COLO829 (cell line): ENCODE results near the gene TRIM65.
"Not testable (repeated sequence)": the region's sequence is repeated elsewhere in the genome, so short reads cannot be mapped to it uniquely, and the experiment has no call there.

Experiments
- DNase-seq: peaks from one replicate; pipeline ENCODE4 v3.0.0; 2012; ENCODE audit warnings: low spot score

TRIM65 gene

DNA sequence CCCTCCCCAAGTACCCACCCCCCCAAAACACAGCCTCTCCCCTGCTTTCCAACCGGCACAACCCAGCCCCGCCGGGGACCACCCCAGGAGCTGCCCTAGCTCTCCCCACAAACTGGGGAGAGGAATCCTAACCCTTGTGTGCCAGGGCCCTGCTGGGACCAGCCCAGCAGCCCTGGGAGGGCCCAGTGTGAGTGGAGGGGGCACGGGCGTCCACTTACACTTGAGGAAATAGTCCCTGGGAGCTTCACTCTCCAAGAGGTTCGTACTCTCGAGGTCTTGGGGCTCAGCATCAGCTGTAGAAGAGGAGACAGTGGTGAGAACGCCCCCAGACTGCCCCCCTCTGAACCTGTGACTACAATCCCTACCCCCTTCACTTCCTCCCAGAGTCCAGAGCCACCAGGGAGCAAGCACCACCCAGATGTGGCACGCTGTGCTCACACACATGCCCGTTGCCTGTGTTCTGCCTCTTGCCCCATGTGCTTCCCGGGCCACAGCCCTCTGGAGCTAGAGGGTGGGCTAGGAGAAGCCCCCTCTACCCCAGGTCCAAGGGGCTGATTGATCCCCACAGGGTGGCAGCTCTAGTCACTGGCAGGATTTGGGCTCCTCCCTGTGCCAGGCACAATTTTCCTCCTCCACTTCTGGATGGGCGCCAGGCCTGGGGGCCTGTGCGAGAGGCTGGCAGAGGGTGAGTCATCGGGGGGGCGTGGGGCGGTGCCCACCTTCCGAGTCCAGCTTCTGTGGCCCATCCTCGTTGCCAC is 21.4 kb downstream of the TRIM65 start:
- DNase-seq = no peak

DNA sequence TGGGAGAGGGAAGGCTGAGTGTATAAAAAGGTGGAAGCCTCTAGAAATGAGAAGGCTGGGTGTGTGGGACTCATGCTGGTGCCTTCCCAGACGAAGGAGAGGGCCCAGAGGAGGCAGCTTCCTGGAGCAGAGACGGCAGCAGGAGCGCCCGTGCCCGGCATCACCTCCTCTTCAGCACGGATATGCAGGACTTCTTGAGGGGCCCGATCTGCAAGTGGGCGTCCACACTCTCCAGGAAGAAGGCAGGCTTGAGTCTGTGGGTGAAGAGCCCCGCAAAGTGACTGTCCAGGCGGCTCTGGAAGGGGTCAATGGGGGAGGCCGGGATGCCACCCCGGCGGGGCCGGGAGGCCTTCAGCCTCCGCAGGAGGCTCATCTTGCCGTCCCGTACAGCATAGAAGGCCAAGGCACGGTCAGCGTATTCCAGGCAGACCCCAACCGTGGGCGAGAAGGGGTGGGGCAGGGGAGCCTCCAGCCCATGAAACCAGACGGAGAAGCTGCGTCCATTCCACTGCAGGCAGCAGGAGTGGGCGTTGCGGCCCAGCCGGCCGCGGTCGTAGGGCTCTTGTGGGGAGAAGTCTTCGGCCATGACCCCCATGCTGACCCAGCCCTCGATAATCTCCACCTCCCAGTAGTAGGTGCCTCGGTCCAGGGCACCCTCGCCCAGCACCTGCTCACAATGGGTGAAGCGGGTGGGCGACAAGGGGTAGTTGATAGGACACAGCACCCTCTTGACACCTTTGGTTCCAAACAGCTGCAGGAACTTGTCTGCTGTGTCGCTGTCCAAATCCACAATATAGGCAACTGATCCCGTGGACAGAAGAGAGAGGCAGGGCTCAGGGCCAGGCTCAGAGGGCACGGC is 22.2 kb downstream of the TRIM65 start:
- no peak for DNase-seq

GRCh38 chr17:75873587-75874322 is 23.0 kb downstream of the TRIM65 start:
- DNase-seq = no peak

GRCh38 chr17:75872434-75873351 is 24.1 kb downstream of the TRIM65 start:
- peak; percentile 81 for DNase-seq

DNA sequence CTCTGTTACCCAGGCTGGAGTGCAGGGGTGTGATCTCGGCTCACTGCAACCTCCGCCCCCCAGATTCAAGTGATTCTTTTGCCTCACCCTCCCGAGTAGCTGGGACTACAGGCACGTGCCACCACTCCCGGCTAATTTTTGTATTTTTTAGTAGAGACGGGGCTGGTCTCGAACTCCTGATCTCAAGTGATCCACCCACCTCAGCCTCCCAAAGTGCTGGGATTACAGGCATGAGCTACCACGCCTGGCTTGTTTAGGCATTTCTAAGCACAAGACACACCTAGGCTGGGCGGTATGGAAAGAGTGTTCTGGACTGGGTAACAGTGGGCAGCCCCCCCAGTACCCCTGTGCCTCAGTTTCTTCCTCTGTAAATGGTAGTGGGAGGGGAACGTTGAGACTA is 26.5 kb downstream of the TRIM65 start:
- DNase-seq = not testable (repeated sequence)

- peak; percentile 94 for DNase-seq
Measured at GRCh38 chr17:75869282-75870141, 27.2 kb downstream of the TRIM65 start.

DNA sequence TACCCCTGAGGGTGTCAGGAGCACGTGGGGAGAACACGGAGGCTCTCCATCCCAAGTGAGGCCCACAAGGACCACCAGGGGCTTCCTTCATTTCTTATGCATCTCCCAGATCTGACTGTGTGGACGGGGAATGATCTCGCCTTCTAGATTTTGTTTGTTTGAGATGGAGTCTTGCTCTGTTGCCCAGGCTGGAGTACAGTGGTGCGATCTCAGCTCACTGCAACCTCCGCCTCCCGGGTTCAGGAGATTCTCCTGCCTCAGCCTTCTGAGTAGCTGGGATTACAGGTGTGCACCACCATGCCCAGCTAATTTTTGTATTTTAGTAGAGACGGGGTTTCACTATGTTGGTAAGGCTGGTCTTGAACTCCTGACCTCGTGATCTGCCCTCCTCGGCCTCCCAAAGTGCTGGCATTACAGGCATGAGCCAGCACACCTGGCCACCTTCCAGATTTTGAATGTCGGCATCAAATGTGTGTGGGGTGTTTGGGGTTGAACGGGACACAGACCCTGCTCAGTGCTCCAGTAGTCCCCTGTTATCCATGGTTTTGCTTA is 27.9 kb downstream of the TRIM65 start:
- DNase-seq = not testable (repeated sequence)

DNA sequence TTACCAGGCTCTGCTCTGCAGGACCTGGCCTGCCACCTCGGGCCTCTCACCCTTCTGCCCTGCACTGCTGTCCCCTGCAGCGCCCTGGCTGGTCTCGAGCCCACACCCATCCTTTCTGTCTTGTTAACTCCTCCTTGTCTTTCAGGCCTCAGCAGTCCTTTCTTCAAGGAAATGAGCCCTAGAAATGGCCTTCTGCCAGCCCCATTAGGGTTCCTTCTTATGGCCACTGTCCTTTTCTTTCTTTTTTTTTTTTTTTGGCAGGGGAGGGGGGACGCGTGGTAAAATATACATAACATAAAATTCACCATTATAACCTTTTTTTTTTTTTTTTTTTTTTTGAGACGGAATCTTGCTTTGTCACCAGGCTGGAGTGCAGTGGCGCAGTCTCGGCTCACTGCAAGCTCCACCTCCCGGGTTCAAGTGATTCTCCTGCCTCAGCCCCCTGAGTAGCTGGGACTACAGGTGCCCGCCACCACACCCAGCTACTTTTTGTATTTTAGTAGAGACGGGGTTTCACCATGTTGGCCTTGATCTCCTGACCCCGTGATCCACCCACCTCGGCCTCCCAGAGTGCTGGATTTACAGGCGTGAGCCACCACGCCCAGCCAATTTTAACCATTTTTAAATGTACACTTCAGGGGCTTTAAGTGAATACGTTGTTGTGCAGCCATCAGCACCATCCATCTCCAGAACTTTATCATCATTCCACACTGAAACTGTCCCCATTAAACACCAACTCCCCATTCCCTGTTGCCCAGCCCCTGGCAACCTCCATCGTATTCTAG is 31.2 kb downstream of the TRIM65 start:
- DNase-seq = not testable (repeated sequence)

- DNase-seq = not testable (repeated sequence)
Measured at GRCh38 chr17:75864887-75865286, 31.9 kb downstream of the TRIM65 start.

GRCh38 chr17:75864448-75864871 is 32.3 kb downstream of the TRIM65 start:
- no peak for DNase-seq

DNA sequence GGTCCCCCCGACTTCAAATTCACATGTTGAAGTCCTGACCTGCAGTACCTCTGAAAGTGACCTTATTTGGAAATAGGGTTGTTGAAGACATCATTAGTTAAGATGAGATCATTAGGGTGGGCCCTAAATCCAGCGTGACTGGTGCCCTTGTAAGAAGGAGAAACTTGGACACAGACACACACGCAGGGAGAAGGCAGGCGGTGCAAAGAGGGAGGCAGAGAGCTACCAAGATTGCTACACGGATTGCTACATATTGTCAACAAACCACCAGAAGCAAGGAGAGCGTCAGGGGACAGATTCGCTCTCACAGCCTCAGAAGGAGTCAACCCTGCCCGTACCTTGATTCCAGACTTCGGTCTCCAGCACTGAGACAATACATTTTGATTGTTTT is 34.8 kb downstream of the TRIM65 start:
- no peak for DNase-seq

DNA sequence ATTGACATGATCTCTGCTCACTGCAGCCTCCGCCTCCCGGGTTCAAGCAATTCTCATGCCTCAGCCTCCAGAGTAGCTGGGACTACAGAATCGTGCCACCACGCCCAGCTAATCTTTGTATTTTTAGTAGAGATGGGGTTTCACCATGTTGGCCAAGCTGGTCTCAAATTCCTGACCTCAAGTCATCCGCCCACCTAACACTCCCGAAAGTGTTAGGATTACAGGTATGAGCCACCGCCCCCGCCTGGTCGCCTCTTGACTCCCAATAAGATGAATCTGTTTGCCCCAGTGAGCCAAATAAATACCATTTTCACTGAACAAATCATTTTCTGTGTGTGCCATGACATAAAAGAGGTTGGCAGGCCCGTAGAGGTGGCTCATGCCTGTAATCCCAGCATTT is 37.4 kb downstream of the TRIM65 start:
- not testable (repeated sequence) for DNase-seq

- DNase-seq = no peak
Measured at GRCh38 chr17:75856062-75856756, 40.5 kb downstream of the TRIM65 start.

- DNase-seq = peak; percentile 100
Measured at GRCh38 chr17:75855310-75856061, 41.3 kb downstream of the TRIM65 start, which contains the start of gene WBP2. Gene WBP2 (minus strand): TSS chr17:75855335. CDS start chr17:75855297, 38 bp downstream.

- no peak for DNase-seq
Measured at GRCh38 chr17:75854881-75855309, 41.9 kb downstream of the TRIM65 start.

DNA sequence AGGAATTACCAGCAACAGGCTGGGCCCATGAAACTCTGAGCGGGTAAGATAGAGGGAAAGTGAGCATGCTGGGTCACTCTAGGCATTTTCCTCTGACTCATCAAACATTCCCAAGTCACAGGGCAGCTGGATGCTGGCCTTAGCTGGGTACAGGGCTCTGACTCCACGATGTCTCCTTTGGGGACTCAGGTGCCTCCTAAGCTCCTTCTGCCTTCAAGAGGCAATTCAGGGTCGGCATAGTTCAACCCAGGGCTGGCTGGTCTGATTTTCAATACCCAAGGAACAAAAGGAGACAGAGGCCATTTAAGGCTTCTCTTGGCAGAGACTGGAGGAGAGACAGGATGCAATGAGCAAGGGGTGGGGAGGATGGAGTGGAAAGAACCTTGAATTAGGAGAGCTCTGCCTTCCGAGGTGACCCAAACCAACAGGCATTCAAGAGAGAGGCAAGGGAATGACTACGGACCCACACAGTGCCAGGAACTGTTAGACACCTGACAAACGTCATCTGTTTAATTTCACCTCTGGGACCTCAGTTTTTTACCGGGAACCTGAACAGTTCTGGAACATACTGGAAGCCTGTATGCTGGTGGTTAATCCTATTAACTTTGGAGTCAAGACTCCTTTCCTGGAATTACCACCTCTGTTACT is 42.5 kb downstream of the TRIM65 start:
- DNase-seq = no peak

GRCh38 chr17:75853433-75853832 is 43.3 kb downstream of the TRIM65 start:
- no peak for DNase-seq
